Calu3 (cell line): ENCODE measurements around the gene MAML3. TPM values are rescaled to one million over a fixed set of nuclear protein-coding genes. Genes with fewer than 3 reads are reported as not detected.

Source experiments
- BruUV-seq: library from RNA; stranded (reverse); fragments of 400-500 nt; replicated peaks from 2 replicates; lab custom pipeline; 2021; lab: Mats Ljungman, UMichigan
- CTCF ChIA-PET: fragments of 300-600 bp; sonication (Branson Sonifier 250); formaldehyde crosslinking; loops from one replicate; lab custom pipeline; 2022; ENCODE audit warnings: antibody characterized with exemption; lab: Charles Lee
- DNase-seq: peaks from one replicate; pipeline ENCODE4 v3.0.0; 2022
- H3K27ac Mint-ChIP-seq: one replicate; pipeline ENCODE4 v1.8.0; 2022; ENCODE audit warnings: mixed read lengths; ENCODE audit not compliant: unreplicated experiment
- H3K27me3 Mint-ChIP-seq: one replicate; pipeline ENCODE4 v1.8.0; 2022; ENCODE audit warnings: mixed read lengths; ENCODE audit not compliant: unreplicated experiment
- H3K36me3 Mint-ChIP-seq: one replicate; pipeline ENCODE4 v1.8.0; 2022; ENCODE audit warnings: mild to moderate bottlenecking, moderate library complexity, mixed read lengths; ENCODE audit not compliant: insufficient read depth, unreplicated experiment
- H3K4me1 Mint-ChIP-seq: one replicate; pipeline ENCODE4 v1.8.0; 2022; ENCODE audit warnings: mild to moderate bottlenecking, low read depth, mixed read lengths; ENCODE audit not compliant: unreplicated experiment
- H3K4me3 Mint-ChIP-seq: one replicate; pipeline ENCODE4 v1.8.0; 2022; ENCODE audit warnings: mild to moderate bottlenecking, low read depth, moderate library complexity, mixed read lengths; ENCODE audit not compliant: unreplicated experiment
- H3K9me3 Mint-ChIP-seq: one replicate; pipeline ENCODE4 v1.8.0; 2022; ENCODE audit warnings: low read depth, mixed read lengths; ENCODE audit not compliant: unreplicated experiment
- CTCF ChIP-seq: fragments of 200-600 bp; IDR thresholded peaks from one replicate; pipeline ENCODE4 v1.8.0; 2022; ENCODE audit warnings: antibody characterized with exemption; ENCODE audit not compliant: unreplicated experiment
- intact Hi-C: fragments of 100-400 bp; cut with micrococcal nuclease; formaldehyde crosslinking; loops from one replicate; pipeline ENCODE4 v1.10.0; 2022; ENCODE audit not compliant: unreplicated experiment
- total RNA-seq: library from RNA; stranded (reverse); gene quantifications from 2 replicates; pipeline ENCODE4 v1.2.3, GENCODE V29; 2022

MAML3 gene
- total RNA-seq, 1 experiment from 2014 or later: 4.0 TPM

- no peaks in the 10 kb centered on the region for H3K36me3 Mint-ChIP-seq
- H3K4me3 Mint-ChIP-seq: no peak overlapping the region
- no peaks in the 10 kb centered on the region for H3K27me3 Mint-ChIP-seq
- CTCF ChIA-PET: interaction anchor here (0.7 to 1.3 kb wide), 2 partner anchors 77 to 931 kb away, joined by 3 read pairs; no protein-coding TSS in a partner anchor
- no TSS peak for BruUV-seq
- intact Hi-C loops: no loop called here
- TF ChIP-seq CTCF: no peak
- no peaks in the 10 kb centered on the region for H3K9me3 Mint-ChIP-seq
- no peak overlapping the region for H3K27ac Mint-ChIP-seq
- DNase-seq: no peak
- no peaks in the 10 kb centered on the region for H3K4me1 Mint-ChIP-seq
Measured at GRCh38 chr4:140081641-140082390, 72.2 kb downstream of the MAML3 start.

- Mint-ChIP-seq H3K27me3 (no peaks in the 10 kb centered on the region), H3K4me3 (no peak overlapping the region), H3K27ac (no peak overlapping the region), H3K9me3 (no peaks in the 10 kb centered on the region), H3K4me1 (no peaks in the 10 kb centered on the region), H3K36me3 (no peaks in the 10 kb centered on the region)
- TF ChIP-seq CTCF: no peak
- CTCF ChIA-PET: interaction anchor here (0.7 kb wide), 1 partner anchor 932 kb away, joined by 3 read pairs; no protein-coding TSS in a partner anchor
- intact Hi-C loops: no loop called here
- DNase-seq: no peak
- BruUV-seq: no TSS peak
Measured at GRCh38 chr4:140080883-140081282, 73.1 kb downstream of the MAML3 start.

- no peaks in the 10 kb centered on the region for H3K4me1 Mint-ChIP-seq
- intact Hi-C loops: no loop called here
- H3K36me3 Mint-ChIP-seq: no peaks in the 10 kb centered on the region
- no peak overlapping the region for H3K27ac Mint-ChIP-seq
- no peak overlapping the region for H3K4me3 Mint-ChIP-seq
- BruUV-seq: no TSS peak
- CTCF ChIA-PET: interaction anchor here (0.5 to 0.7 kb wide), 3 partner anchors 14 to 248 kb away, joined by 3 to 7 read pairs (median 3); no protein-coding TSS in a partner anchor
- no peak for TF ChIP-seq CTCF
- H3K9me3 Mint-ChIP-seq: no peaks in the 10 kb centered on the region
- H3K27me3 Mint-ChIP-seq: no peaks in the 10 kb centered on the region
- DNase-seq: no peak
Measured at GRCh38 chr4:140078366-140078765, 75.6 kb downstream of the MAML3 start.

GRCh38 chr4:140076307-140076706 lies 77.7 kb downstream of the MAML3 start:
- no peak for DNase-seq
- CTCF ChIA-PET: no interaction called here
- Mint-ChIP-seq H3K36me3 (no peaks in the 10 kb centered on the region), H3K9me3 (no peaks in the 10 kb centered on the region), H3K4me3 (no peak overlapping the region), H3K4me1 (peaks cover 7% of the 10 kb centered on the region), H3K27me3 (no peaks in the 10 kb centered on the region), H3K27ac (no peak overlapping the region)
- intact Hi-C loops: no loop called here
- TF ChIP-seq CTCF: no peak
- BruUV-seq: no TSS peak
